ENCODE measurements around the gene ARHGEF4. TPM values are rescaled to one million over a fixed set of nuclear protein-coding genes. Genes with fewer than 3 reads are reported as not detected.

The ARHGEF4 gene
- total and polyA plus RNA-seq, 10 donors, result 0.19 to 0.88 (median 0.46) TPM; not detected in 2

GRCh38 chr2:130947967-130948366, 111.3 kb downstream of the ARHGEF4 start:
- Histone ChIP-seq H3K4me1 (no peaks in the 10 kb centered on the region), H3K36me3 (no peaks in the 10 kb centered on the region), H3K27me3 (replicated peaks in 1 of 7) (peaks cover 0 to 12% (median 0%) of the 10 kb centered on the region in 7 donors), H3K27ac (no peak overlapping the region), H3K9me3 (peaks cover 0 to 49% (median 43%) of the 10 kb centered on the region in 8 donors), H3K4me3 (no peak overlapping the region)
- WGBS, 5 donors, result 84 to 92% (median 85%) methylated on average over 5 to 6 of the region's 6 CpGs
- intact Hi-C loops (cut with DNase I; ENCODE audit: low total_unique reads), result no loop called here
- DNase-seq, result no peak
- TF ChIP-seq CTCF (IDR thresholded peaks at IDR 0.05 in 8 of 11, conservative IDR thresholded peaks at IDR 0.05 in 3 of 11) (no peak), POLR2AphosphoS5 (IDR thresholded peaks at IDR 0.05) (no peak), POLR2A (IDR thresholded peaks at IDR 0.05) (no peak)

GRCh38 chr2:130949954-130950353, 113.2 kb downstream of the ARHGEF4 start:
- no peaks in the 10 kb centered on the region for H3K36me3 ChIP-seq
- H3K4me1 ChIP-seq, result no peaks in the 10 kb centered on the region
- DNase-seq, result no peak
- 55 to 75% (median 61%) methylated on average over 6 of the region's 6 CpGs for WGBS, 5 donors
- no peak for TF ChIP-seq POLR2AphosphoS5 (IDR thresholded peaks at IDR 0.05)
- TF ChIP-seq CTCF (IDR thresholded peaks at IDR 0.05 in 8 of 11, conservative IDR thresholded peaks at IDR 0.05 in 3 of 11), result no peak
- no peak overlapping the region for H3K4me3 ChIP-seq
- peaks cover 2 to 47% (median 37%) of the 10 kb centered on the region in 8 donors for H3K9me3 ChIP-seq
- H3K27me3 ChIP-seq (replicated peaks in 1 of 7), result peaks cover 0 to 12% (median 0%) of the 10 kb centered on the region in 7 donors
- intact Hi-C loops (cut with DNase I; ENCODE audit: low total_unique reads), result no loop called here
- no peak overlapping the region for H3K27ac ChIP-seq

DNA sequence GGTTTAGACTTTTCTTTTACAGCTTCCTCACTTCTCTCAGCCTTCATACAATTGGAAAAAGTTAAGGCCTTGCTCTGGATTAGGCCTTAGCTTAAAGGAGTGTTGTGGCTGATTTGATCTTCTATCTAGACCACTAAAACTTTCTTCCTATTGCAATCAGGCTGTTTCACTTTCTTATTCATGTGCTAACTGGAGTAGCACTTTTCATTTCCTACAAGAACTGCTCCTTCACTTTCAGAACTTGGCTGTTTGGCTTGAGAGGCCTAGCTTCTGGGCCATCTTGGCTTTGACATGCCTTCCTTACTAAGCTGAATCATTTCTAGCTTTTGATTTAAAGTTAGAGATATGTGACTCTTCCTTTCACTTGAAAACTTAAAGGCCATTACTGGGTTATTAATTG, 114.3 kb downstream of the ARHGEF4 start:
- intact Hi-C loops (cut with DNase I; ENCODE audit: low total_unique reads), result no loop called here
- TF ChIP-seq CTCF (IDR thresholded peaks at IDR 0.05 in 8 of 11, conservative IDR thresholded peaks at IDR 0.05 in 3 of 11), result no peak
- no peak for TF ChIP-seq POLR2AphosphoS5 (IDR thresholded peaks at IDR 0.05)
- no peak for TF ChIP-seq POLR2A (IDR thresholded peaks at IDR 0.05)
- no peak for DNase-seq
- H3K27me3 ChIP-seq (replicated peaks in 1 of 7), result peaks cover 0 to 12% (median 0%) of the 10 kb centered on the region in 7 donors
- no peaks in the 10 kb centered on the region for H3K36me3 ChIP-seq
- H3K27ac ChIP-seq, result no peak overlapping the region
- peaks cover 8 to 47% (median 37%) of the 10 kb centered on the region in 8 donors for H3K9me3 ChIP-seq
- H3K4me1 ChIP-seq, result no peaks in the 10 kb centered on the region
- no peak overlapping the region for H3K4me3 ChIP-seq

- intact Hi-C loops (cut with DNase I; ENCODE audit: low total_unique reads), result no loop called here
- 88 to 96% (median 90%) methylated on average over 1 of the region's 1 CpG for WGBS, 5 donors
- H3K4me1 ChIP-seq, result no peaks in the 10 kb centered on the region
- no peak overlapping the region for H3K27ac ChIP-seq
- TF ChIP-seq POLR2A (IDR thresholded peaks at IDR 0.05), result no peak
- no peaks in the 10 kb centered on the region for H3K36me3 ChIP-seq
- no peak overlapping the region for H3K4me3 ChIP-seq
- H3K27me3 ChIP-seq (replicated peaks in 1 of 7), result peaks cover 0 to 11% (median 0%) of the 10 kb centered on the region in 7 donors
- peaks cover 8 to 41% (median 34%) of the 10 kb centered on the region in 8 donors for H3K9me3 ChIP-seq
- DNase-seq, result no peak
These were observed 118.2 kb downstream of the ARHGEF4 start for GRCh38 chr2:130954873-130955272.

DNA sequence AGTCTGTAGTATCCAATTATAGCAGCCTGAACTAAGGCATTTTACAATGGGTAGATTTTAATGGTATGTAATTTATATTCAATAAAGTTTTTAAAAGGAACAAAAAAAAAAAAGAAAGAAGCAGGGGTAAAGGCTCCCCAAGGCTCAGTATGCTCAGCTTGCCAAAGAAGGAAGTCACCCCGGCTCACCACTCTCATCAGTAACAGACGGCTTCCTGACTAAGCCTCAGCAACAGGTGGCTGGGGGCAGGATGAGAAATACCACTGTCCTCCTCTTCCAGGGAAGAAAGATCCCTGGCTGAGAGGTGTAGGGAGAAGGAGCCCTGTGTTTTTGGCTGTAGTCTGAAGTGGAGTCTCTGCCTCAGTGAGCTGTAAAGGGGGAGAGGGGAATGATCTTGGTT, 121.2 kb downstream of the ARHGEF4 start:
- peaks cover 0 to 2% (median 0%) of the 10 kb centered on the region in 6 donors for H3K4me1 ChIP-seq
- H3K4me3 ChIP-seq, result no peak overlapping the region
- H3K36me3 ChIP-seq, result no peaks in the 10 kb centered on the region
- no peak overlapping the region for H3K27ac ChIP-seq
- no peak for DNase-seq
- peaks cover 0 to 34% (median 18%) of the 10 kb centered on the region in 7 donors for H3K27me3 ChIP-seq (replicated peaks in 1 of 7)
- no peak for TF ChIP-seq POLR2AphosphoS5 (IDR thresholded peaks at IDR 0.05)
- TF ChIP-seq CTCF (IDR thresholded peaks at IDR 0.05 in 8 of 11, conservative IDR thresholded peaks at IDR 0.05 in 3 of 11), result no peak
- no peak for TF ChIP-seq POLR2A (IDR thresholded peaks at IDR 0.05)
- peaks cover 8 to 32% (median 25%) of the 10 kb centered on the region in 8 donors for H3K9me3 ChIP-seq
- intact Hi-C loops (cut with DNase I; ENCODE audit: low total_unique reads), result no loop called here
- 3 to 19% (median 12%) methylated on average over 2 of the region's 2 CpGs for WGBS, 5 donors

Data from spleen (tissue), 11 donors.